HepG2 (cell line): ENCODE measurements around the gene PAPPA2.

Experiments
- CTCF ChIP-seq: sonication (generic); formaldehyde crosslinking; IDR thresholded peaks from 2 replicates; pipeline ENCODE4 v1.5.0; 2020; ENCODE audit warnings: mild to moderate bottlenecking, missing genetic modification reagents, moderate library complexity
- DR1 ChIP-seq: sonication (generic); formaldehyde crosslinking; IDR thresholded peaks from 2 replicates; pipeline ENCODE4 v1.8.0; 2021; ENCODE audit warnings: mild to moderate bottlenecking, missing genetic modification reagents, inconsistent platforms
- FOSL1 ChIP-seq: sonication (generic); formaldehyde crosslinking; IDR thresholded peaks from 2 replicates; pipeline ENCODE4 v1.9.0; 2021; ENCODE audit warnings: missing genetic modification reagents, borderline replicate concordance
- PAF1 ChIP-seq: IDR thresholded peaks from 2 replicates; pipeline ENCODE4 v1.6.1; 2016; ENCODE audit warnings: missing genetic modification reagents, missing compliant biosample characterization
- SMC3 ChIP-seq: IDR thresholded peaks from 2 replicates; pipeline ENCODE4 v1.6.1; 2011; ENCODE audit warnings: low read length, improper control_type of control experiment
- ZFP36L2 ChIP-seq: sonication (generic); formaldehyde crosslinking; IDR thresholded peaks from 2 replicates; pipeline ENCODE4 v1.4.0; 2020; ENCODE audit warnings: missing genetic modification reagents
- ZNF274 ChIP-seq: sonication (generic); formaldehyde crosslinking; IDR thresholded peaks from 2 replicates; pipeline ENCODE4 v1.5.1; 2020; ENCODE audit warnings: mild to moderate bottlenecking, missing genetic modification reagents
- ZNF710 ChIP-seq: sonication (generic); formaldehyde crosslinking; IDR thresholded peaks from 2 replicates; pipeline ENCODE4 v1.5.0; 2020; ENCODE audit warnings: mild to moderate bottlenecking, missing genetic modification reagents, borderline replicate concordance
- TF ChIP-seq, protein P1 (sequence below): IDR thresholded peaks from 2 replicates; pipeline ENCODE4 v1.6.1; 2012; ENCODE audit warnings: inconsistent platforms
- TF ChIP-seq, protein P2 (sequence below): sonication (generic); formaldehyde crosslinking; IDR thresholded peaks from 2 replicates; pipeline ENCODE4 v1.5.0; 2020; ENCODE audit warnings: mild to moderate bottlenecking, missing genetic modification reagents

- TF ChIP-seq ZNF710 (CRISPR knock-in tag) (no peak), PAF1 (no peak), ZFP36L2 (CRISPR knock-in tag) (no peak), FOSL1 (CRISPR knock-in tag) (no peak), DR1 (CRISPR knock-in tag) (no peak), SMC3 (no peak), CTCF (CRISPR knock-in tag) (no peak), ZNF274 (CRISPR knock-in tag) (no peak)
- TF ChIP-seq, protein P1, sequence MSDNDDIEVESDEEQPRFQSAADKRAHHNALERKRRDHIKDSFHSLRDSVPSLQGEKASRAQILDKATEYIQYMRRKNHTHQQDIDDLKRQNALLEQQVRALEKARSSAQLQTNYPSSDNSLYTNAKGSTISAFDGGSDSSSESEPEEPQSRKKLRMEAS, result no peak
- TF ChIP-seq, protein P2, sequence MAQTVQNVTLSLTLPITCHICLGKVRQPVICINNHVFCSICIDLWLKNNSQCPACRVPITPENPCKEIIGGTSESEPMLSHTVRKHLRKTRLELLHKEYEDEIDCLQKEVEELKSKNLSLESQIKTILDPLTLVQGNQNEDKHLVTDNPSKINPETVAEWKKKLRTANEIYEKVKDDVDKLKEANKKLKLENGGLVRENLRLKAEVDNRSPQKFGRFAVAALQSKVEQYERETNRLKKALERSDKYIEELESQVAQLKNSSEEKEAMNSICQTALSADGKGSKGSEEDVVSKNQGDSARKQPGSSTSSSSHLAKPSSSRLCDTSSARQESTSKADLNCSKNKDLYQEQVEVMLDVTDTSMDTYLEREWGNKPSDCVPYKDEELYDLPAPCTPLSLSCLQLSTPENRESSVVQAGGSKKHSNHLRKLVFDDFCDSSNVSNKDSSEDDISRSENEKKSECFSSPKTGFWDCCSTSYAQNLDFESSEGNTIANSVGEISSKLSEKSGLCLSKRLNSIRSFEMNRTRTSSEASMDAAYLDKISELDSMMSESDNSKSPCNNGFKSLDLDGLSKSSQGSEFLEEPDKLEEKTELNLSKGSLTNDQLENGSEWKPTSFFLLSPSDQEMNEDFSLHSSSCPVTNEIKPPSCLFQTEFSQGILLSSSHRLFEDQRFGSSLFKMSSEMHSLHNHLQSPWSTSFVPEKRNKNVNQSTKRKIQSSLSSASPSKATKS, result no peak
Measured at GRCh38 chr1:176786274-176786673, 323.3 kb downstream of the PAPPA2 start.
